ENCODE data around the gene APOD.

APOD gene

GRCh38 chr3:195546130-195546560 lies 37.6 kb downstream of the APOD start:
- intact Hi-C loops (cut with micrococcal nuclease), result no loop called here
- Mint-ChIP-seq H3K36me3 (ENCODE audit: low read depth) (peaks cover 11% of the 10 kb centered on the region), H3K4me1 (ENCODE audit: low read depth) (peaks cover 36% of the 10 kb centered on the region), H3K27me3 (peaks cover 38% of the 10 kb centered on the region), H3K27ac (no peak overlapping the region), H3K4me3 (no peak overlapping the region), H3K9me3 (no peaks in the 10 kb centered on the region)

DNA sequence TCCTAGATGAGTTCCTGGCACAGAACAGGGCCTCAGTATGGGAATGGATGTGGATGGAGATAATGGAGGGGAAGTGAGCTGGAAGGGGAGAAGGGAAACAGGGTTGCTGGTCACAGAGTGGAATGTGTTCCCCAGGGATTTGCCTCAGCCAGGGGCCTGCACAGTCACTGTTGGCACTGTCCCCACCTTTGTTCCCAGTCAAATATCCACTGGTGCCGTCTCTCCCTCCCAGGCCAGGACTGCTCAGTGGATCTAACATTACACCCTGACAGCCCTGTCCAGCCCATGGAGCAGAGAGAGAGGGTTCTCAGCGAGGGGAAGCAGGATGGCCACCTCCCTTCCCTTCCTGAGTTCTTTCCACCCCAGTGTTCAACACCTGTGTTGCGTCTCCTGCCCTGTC lies 39.1 kb downstream of the APOD start:
- no peaks in the 10 kb centered on the region for H3K9me3 Mint-ChIP-seq
- H3K4me1 Mint-ChIP-seq (ENCODE audit: low read depth), result peaks cover 50% of the 10 kb centered on the region
- H3K4me3 Mint-ChIP-seq, result no peak overlapping the region
- peaks cover 31% of the 10 kb centered on the region for H3K27me3 Mint-ChIP-seq
- no peak overlapping the region for H3K27ac Mint-ChIP-seq
- intact Hi-C loops (cut with micrococcal nuclease), result no loop called here
- H3K36me3 Mint-ChIP-seq (ENCODE audit: low read depth), result peaks cover 20% of the 10 kb centered on the region

- Mint-ChIP-seq H3K36me3 (ENCODE audit: low read depth) (peaks cover 25% of the 10 kb centered on the region), H3K4me3 (peak overlapping the region; percentile 87), H3K27me3 (peaks cover 31% of the 10 kb centered on the region), H3K27ac (no peak overlapping the region), H3K4me1 (ENCODE audit: low read depth) (peaks cover 54% of the 10 kb centered on the region), H3K9me3 (no peaks in the 10 kb centered on the region)
- intact Hi-C loops (cut with micrococcal nuclease), result no loop called here
Measured at GRCh38 chr3:195544230-195544536, 39.6 kb downstream of the APOD start.

DNA sequence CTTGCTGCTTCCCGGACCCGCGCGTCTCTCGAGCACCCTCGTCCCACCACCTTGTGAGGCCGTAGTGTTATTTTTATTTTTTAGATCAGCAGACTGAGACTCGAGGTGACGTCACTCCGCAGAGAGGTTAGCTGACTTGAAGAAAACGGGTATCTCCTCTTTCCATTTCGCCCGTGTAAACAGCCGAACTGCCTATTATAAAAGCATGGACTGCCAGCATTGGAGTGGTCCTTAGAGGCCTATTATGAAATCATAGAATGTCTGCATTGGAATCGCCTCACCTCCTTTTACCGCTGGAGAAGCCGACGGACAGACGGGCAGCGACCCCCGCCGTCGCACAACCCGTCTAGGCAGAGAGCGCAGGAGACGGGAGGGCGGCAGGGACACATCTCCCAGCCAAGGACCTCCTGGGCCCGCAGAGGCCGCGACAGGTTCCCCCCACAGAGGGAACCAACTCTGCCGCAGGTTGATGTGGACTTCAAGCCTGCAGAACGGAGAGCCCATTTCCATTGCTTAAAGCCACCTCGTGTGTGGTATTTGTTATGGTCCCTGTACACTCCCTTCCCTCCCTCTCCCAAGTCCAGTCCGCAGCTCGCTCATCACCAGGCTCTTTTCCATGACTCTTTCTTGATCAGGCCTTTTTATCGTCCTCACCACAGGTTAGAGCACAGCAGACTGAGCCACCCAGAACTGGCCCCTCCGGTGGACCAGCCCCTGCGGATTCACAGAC lies 40.1 kb downstream of the APOD start:
- intact Hi-C loops (cut with micrococcal nuclease), result no loop called here
- peak overlapping the region; percentile 97 for H3K27ac Mint-ChIP-seq
- H3K9me3 Mint-ChIP-seq, result no peaks in the 10 kb centered on the region
- H3K4me3 Mint-ChIP-seq, result peak overlapping the region; percentile 87
- H3K4me1 Mint-ChIP-seq (ENCODE audit: low read depth), result peaks cover 58% of the 10 kb centered on the region
- H3K27me3 Mint-ChIP-seq, result peaks cover 31% of the 10 kb centered on the region
- peaks cover 27% of the 10 kb centered on the region for H3K36me3 Mint-ChIP-seq (ENCODE audit: low read depth)

DNA sequence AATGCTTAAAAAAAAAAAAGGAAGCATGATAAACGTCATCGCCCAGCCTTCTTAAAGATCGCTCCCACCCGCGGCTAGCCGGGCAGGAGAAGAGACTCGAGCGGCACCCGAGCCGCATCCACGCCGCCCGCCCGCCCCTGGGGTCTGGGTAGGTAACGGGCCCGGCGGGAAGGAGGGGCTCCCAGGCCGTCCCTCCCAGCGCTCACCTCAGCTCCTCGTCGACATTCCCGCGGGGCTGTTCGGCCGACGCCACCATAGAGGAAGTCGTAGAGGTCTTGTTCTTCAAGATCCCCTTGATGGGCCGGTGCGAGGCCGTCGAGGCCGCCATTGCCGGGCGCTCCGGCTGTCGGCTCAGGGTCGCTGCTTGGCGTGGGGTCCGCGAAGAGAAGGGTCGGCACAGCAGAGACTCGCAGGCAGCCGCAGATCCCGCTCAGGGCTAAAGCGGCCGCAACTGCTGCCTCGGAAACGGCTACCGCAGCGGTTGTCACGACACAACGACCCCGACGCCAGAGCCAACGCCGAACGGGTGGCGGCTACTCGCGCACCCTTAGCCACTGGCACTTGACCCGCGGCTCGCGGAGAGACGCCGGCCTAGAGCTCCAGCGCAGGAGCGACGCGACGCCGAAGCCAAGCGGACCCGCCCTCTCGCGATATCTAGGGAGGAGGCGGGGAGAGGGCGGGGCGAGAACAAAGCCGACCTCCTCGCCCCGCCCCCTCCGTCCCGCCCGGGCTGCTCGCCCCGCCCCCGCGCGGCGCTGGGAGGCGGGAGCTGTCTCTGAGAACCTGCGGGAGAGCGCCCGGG lies 40.8 kb downstream of the APOD start, which contains the start of gene PPP1R2:
Gene PPP1R2, minus strand, starts transcription at position 628 of the 802 bp plus-strand sequence. Its CDS starts 300 bp downstream, at position 328.
- Mint-ChIP-seq H3K4me3 (peak within 1 kb of the TSS; percentile 87), H3K9me3 (no peaks in the 10 kb centered on the region), H3K4me1 (ENCODE audit: low read depth) (peaks cover 63% of the 10 kb centered on the region), H3K27ac (peak within 1 kb of the TSS; percentile 97), H3K36me3 (ENCODE audit: low read depth) (peaks cover 27% of the 10 kb centered on the region), H3K27me3 (peaks cover 23% of the 10 kb centered on the region)
- intact Hi-C loops (cut with micrococcal nuclease), result no loop called here

- peaks cover 21% of the 10 kb centered on the region for H3K27me3 Mint-ChIP-seq
- intact Hi-C loops (cut with micrococcal nuclease), result no loop called here
- no peaks in the 10 kb centered on the region for H3K9me3 Mint-ChIP-seq
Measured at GRCh38 chr3:195542316-195542697, 41.4 kb downstream of the APOD start.

DNA sequence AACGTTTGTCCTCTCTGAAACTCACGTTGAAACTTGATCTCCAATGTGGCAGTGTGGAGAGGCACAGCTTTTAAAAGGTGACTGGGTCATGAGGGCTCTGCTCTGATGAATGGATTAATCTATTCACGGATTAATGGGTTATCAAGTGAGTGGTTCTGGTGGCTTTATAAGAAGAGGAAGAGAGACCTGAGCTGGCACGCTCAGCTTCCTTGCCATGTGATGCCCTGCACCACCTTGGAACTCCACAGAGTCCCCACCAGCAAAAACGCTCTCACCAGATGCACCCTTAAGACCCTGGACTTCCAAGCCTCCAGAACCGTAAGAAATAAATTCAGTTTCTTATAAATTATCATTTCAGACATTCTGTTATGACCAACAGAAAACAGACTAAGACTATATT lies 43.2 kb downstream of the APOD start:
- Mint-ChIP-seq H3K4me3 (peak overlapping the region; percentile 13), H3K4me1 (ENCODE audit: low read depth) (peaks cover 60% of the 10 kb centered on the region), H3K9me3 (no peaks in the 10 kb centered on the region), H3K27ac (no peak overlapping the region), H3K36me3 (ENCODE audit: low read depth) (peaks cover 27% of the 10 kb centered on the region), H3K27me3 (peaks cover 19% of the 10 kb centered on the region)
- intact Hi-C loops (cut with micrococcal nuclease), result no loop called here

More at GRCh38 chr3:195542316-195542697, 41.4 kb downstream of the APOD start:
- Mint-ChIP-seq H3K4me3 (peak overlapping the region; percentile 87), H3K27ac (peak overlapping the region; percentile 97), H3K4me1 (ENCODE audit: low read depth) (peaks cover 68% of the 10 kb centered on the region), H3K36me3 (ENCODE audit: low read depth) (peaks cover 27% of the 10 kb centered on the region)

GRCh38 chr3:195540027-195540426 lies 43.7 kb downstream of the APOD start:
- Mint-ChIP-seq H3K4me1 (ENCODE audit: low read depth) (peaks cover 65% of the 10 kb centered on the region), H3K4me3 (no peak overlapping the region), H3K36me3 (ENCODE audit: low read depth) (peaks cover 32% of the 10 kb centered on the region), H3K27ac (no peak overlapping the region), H3K27me3 (peaks cover 16% of the 10 kb centered on the region), H3K9me3 (no peaks in the 10 kb centered on the region)
- intact Hi-C loops (cut with micrococcal nuclease), result no loop called here

GRCh38 chr3:195539479-195539878 lies 44.3 kb downstream of the APOD start:
- Mint-ChIP-seq H3K27me3 (peaks cover 12% of the 10 kb centered on the region), H3K27ac (no peak overlapping the region), H3K36me3 (ENCODE audit: low read depth) (peaks cover 37% of the 10 kb centered on the region), H3K4me3 (peak overlapping the region; percentile 17), H3K9me3 (no peaks in the 10 kb centered on the region), H3K4me1 (ENCODE audit: low read depth) (peaks cover 67% of the 10 kb centered on the region)
- intact Hi-C loops (cut with micrococcal nuclease), result no loop called here

DNA sequence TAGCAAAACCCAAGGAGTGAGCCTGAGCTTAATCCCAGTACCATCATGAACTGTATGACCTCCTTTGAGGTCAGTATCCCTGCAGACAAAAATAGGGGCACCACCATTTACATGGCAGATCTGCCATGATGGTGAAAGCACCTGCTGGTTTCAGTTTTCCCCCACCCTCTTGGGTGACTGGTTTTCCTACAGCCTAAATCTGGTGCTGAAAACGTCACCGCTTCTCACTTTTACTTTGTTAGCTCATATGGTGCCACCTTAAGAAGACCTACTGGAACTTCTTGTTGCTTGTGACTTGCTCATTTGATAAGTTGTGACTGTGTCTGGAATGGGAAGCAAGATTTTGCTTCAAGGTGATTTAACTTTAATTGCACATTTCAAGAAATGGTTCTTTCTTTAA lies 45.7 kb downstream of the APOD start:
- no peaks in the 10 kb centered on the region for H3K9me3 Mint-ChIP-seq
- peaks cover 42% of the 10 kb centered on the region for H3K36me3 Mint-ChIP-seq (ENCODE audit: low read depth)

GRCh38 chr3:195535293-195535692 lies 48.4 kb downstream of the APOD start:
- intact Hi-C loops (cut with micrococcal nuclease), result no loop called here
- no peaks in the 10 kb centered on the region for H3K9me3 Mint-ChIP-seq
- H3K27ac Mint-ChIP-seq, result no peak overlapping the region
- peaks cover 43% of the 10 kb centered on the region for H3K4me1 Mint-ChIP-seq (ENCODE audit: low read depth)
- no peaks in the 10 kb centered on the region for H3K27me3 Mint-ChIP-seq
- H3K4me3 Mint-ChIP-seq, result no peak overlapping the region
- peaks cover 43% of the 10 kb centered on the region for H3K36me3 Mint-ChIP-seq (ENCODE audit: low read depth)

More for the DNA sequence above, 45.7 kb downstream of the APOD start:
- H3K27ac Mint-ChIP-seq, result no peak overlapping the region
- peaks cover 56% of the 10 kb centered on the region for H3K4me1 Mint-ChIP-seq (ENCODE audit: low read depth)
- H3K4me3 Mint-ChIP-seq, result no peak overlapping the region
- intact Hi-C loops (cut with micrococcal nuclease), result no loop called here
- no peaks in the 10 kb centered on the region for H3K27me3 Mint-ChIP-seq

DNA sequence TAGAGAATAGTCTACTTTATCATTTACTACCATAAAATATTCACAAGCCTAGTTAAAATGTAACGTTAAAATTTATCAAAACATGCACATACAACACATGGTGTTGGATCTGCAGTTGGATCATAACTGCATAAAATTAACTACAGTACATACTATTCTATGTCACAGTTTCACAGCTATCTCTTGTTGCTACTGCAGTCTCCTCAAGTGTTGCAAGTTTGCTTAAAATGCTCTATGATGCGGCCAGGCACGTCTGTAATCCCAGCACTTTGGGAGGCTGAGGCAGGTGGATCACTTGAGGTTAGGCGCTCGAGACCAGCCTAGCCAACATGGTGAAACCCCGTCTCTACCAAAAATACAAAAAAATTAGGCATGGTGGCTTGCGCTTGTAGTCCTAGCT lies 50.9 kb downstream of the APOD start:
- Mint-ChIP-seq H3K27me3 (no peaks in the 10 kb centered on the region), H3K9me3 (no peaks in the 10 kb centered on the region), H3K4me1 (ENCODE audit: low read depth) (peaks cover 24% of the 10 kb centered on the region), H3K36me3 (ENCODE audit: low read depth) (peaks cover 47% of the 10 kb centered on the region), H3K4me3 (no peak overlapping the region), H3K27ac (no peak overlapping the region)
- intact Hi-C loops (cut with micrococcal nuclease), result no loop called here

- Mint-ChIP-seq H3K27ac (no peak overlapping the region), H3K4me1 (ENCODE audit: low read depth) (peaks cover 19% of the 10 kb centered on the region)
- intact Hi-C loops (cut with micrococcal nuclease), result no loop called here
Measured at GRCh38 chr3:195532345-195532744, 51.4 kb downstream of the APOD start.

DNA sequence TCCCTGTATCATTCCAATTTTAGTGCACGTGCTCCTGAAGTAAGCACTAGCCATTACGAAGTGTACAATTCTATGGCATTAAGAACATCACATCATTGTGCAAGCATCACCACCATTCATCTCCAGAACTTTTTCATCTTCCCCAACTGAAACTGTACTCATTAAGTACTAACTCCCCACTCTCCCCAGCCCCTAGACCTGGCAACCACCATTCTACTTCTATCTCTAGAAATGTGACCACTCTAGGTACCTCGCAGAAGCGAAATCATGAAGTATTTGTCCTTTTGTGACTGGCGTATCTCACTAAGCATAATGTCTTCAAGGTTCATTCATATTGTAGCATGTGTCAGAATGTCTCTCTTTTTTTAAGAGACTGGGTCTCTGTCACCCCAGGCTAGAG lies 52.1 kb downstream of the APOD start:
- H3K4me3 Mint-ChIP-seq, result no peak overlapping the region
- no peak overlapping the region for H3K27ac Mint-ChIP-seq
- peaks cover 59% of the 10 kb centered on the region for H3K36me3 Mint-ChIP-seq (ENCODE audit: low read depth)
- no peaks in the 10 kb centered on the region for H3K9me3 Mint-ChIP-seq
- intact Hi-C loops (cut with micrococcal nuclease), result no loop called here
- H3K27me3 Mint-ChIP-seq, result no peaks in the 10 kb centered on the region
- H3K4me1 Mint-ChIP-seq (ENCODE audit: low read depth), result peaks cover 18% of the 10 kb centered on the region

More at GRCh38 chr3:195532345-195532744, 51.4 kb downstream of the APOD start:
- Mint-ChIP-seq H3K27me3 (no peaks in the 10 kb centered on the region), H3K4me3 (no peak overlapping the region), H3K36me3 (ENCODE audit: low read depth) (peaks cover 52% of the 10 kb centered on the region), H3K9me3 (no peaks in the 10 kb centered on the region)

Data from dendritic cell treated with granulocyte-macrophage colony-stimulating factor and Interleukin-4, amounts not matched to agents 40 ng/mL and 50 ng/mL, for 4 days (primary cell).